ENCODE data around the gene CTNNBL1.

CTNNBL1 gene

GRCh38 chr20:37919389-37920040 is 225.7 kb downstream of the CTNNBL1 start:
- no peak for DNase-seq (ENCODE audit: low read depth)

GRCh38 chr20:37920270-37920669 is 226.4 kb downstream of the CTNNBL1 start:
- DNase-seq (ENCODE audit: low read depth): no peak

GRCh38 chr20:37920679-37921322 is 227.0 kb downstream of the CTNNBL1 start:
- DNase-seq (ENCODE audit: low read depth): no peak

- no peak for DNase-seq (ENCODE audit: low read depth)
These were observed 227.6 kb downstream of the CTNNBL1 start for GRCh38 chr20:37921341-37921929.
